ENCODE results near the gene HNRNPR.
"Not testable (repeated sequence)": the region's sequence is repeated elsewhere in the genome, so short reads cannot be mapped to it uniquely, and the experiment has no call there.

Gene HNRNPR

GRCh38 chr1:23286401-23286800 is 57.7 kb downstream of the HNRNPR start:
- Histone ChIP-seq H3K36me3 (ENCODE audit: control insufficient read depth, insufficient read depth, low read length) (peaks cover 17% of the 10 kb centered on the region), H3K27ac (ENCODE audit: insufficient read depth, low read depth, low read length, poor library complexity, severe bottlenecking) (no peak overlapping the region), H3K9me3 (ENCODE audit: control insufficient read depth, low read length) (no peaks in the 10 kb centered on the region), H3K27me3 (ENCODE audit: control insufficient read depth, insufficient read depth, low read length, poor library complexity, severe bottlenecking) (no peaks in the 10 kb centered on the region), H3K4me3 (ENCODE audit: insufficient read depth, low read depth, low read length) (no peak overlapping the region), H3K4me1 (ENCODE audit: control insufficient read depth, insufficient read depth, low read length) (no peaks in the 10 kb centered on the region)
- WGBS, 2 experiments: 84 to 97% methylated on average over 1 of the region's 1 CpG

DNA sequence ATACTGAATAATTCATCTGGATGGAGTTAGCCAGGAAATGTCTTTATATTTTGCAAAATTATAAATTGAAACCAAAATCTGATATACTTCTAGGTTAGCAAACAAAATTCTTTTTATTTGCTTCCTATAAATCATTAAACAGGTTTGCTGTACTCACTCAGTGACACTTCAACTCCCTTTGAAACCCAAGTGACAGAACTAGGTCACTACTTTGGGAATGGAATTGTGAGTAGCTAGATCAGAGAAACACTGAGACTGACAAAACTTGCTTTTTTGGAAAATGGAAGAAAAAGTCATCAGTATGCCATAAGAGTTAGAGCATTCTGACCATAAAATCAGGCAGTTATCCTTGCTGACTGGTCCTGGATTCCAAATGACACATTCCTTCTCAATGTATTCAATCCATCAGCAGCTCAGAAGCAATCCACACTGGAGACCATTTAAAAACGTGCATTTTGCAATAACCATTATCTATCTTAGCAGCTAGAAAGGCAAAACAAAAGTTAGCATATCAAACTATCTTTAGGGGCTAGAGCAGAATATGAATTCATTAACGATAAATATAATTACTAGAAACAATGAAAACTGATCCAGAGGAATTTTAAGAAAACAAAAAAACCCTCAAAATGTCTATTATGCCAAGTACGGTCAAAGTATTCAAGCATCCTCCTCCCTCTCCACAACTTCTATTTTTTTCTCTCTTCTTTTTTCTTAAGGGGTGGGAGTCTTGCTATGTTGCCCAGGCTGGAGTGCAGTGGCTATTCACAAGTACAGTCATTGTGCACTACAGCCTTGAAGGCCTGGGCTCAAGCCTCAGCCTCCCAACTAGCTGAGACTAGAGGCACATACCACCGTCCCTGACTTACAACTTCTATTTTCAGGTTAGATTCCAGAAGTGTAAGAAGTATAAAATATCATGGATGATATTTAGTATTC is 60.1 kb downstream of the HNRNPR start:
- H3K4me1 ChIP-seq (ENCODE audit: control insufficient read depth, insufficient read depth, low read length): no peaks in the 10 kb centered on the region
- H3K27ac ChIP-seq (ENCODE audit: insufficient read depth, low read depth, low read length, poor library complexity, severe bottlenecking): no peak overlapping the region
- H3K27me3 ChIP-seq (ENCODE audit: control insufficient read depth, insufficient read depth, low read length, poor library complexity, severe bottlenecking): no peaks in the 10 kb centered on the region
- WGBS, 2 experiments: 100% methylated on average over 2 to 4 of the region's 4 CpGs
- peaks cover 19% of the 10 kb centered on the region for H3K36me3 ChIP-seq (ENCODE audit: control insufficient read depth, insufficient read depth, low read length)
- H3K4me3 ChIP-seq (ENCODE audit: insufficient read depth, low read depth, low read length): no peak overlapping the region
- no peaks in the 10 kb centered on the region for H3K9me3 ChIP-seq (ENCODE audit: control insufficient read depth, low read length)

- Histone ChIP-seq H3K27ac (ENCODE audit: insufficient read depth, low read depth, low read length, poor library complexity, severe bottlenecking) (no peak overlapping the region), H3K36me3 (ENCODE audit: control insufficient read depth, insufficient read depth, low read length) (peaks cover 19% of the 10 kb centered on the region), H3K9me3 (ENCODE audit: control insufficient read depth, low read length) (no peaks in the 10 kb centered on the region), H3K27me3 (ENCODE audit: control insufficient read depth, insufficient read depth, low read length, poor library complexity, severe bottlenecking) (no peaks in the 10 kb centered on the region), H3K4me1 (ENCODE audit: control insufficient read depth, insufficient read depth, low read length) (no peaks in the 10 kb centered on the region), H3K4me3 (ENCODE audit: insufficient read depth, low read depth, low read length) (no peak overlapping the region)
- 94 to 98% methylated on average over 5 of the region's 5 CpGs for WGBS, 2 experiments
Measured at GRCh38 chr1:23282957-23283356, 61.1 kb downstream of the HNRNPR start.

DNA sequence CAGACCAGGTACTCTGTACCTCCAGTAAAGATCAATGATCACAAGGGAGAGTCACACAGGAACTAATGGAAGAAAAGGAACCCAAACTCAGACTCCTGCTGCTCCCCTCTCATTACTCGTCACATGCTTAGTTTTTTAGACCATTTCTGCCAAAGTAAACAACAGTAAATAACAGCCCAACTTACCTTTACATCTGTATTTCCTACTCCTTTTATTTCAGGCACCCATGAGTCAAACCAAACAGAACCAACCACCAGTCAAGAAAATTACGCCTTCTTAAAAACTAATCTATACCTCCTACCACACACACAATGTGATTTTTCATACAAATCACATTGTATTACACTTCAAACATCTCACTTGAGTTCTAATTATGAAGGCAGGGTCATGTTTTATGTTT is 65.4 kb downstream of the HNRNPR start:
- Histone ChIP-seq H3K36me3 (ENCODE audit: control insufficient read depth, insufficient read depth, low read length) (peaks cover 16% of the 10 kb centered on the region), H3K4me3 (ENCODE audit: insufficient read depth, low read depth, low read length) (no peak overlapping the region), H3K27me3 (ENCODE audit: control insufficient read depth, insufficient read depth, low read length, poor library complexity, severe bottlenecking) (no peaks in the 10 kb centered on the region), H3K9me3 (ENCODE audit: control insufficient read depth, low read length) (no peaks in the 10 kb centered on the region), H3K27ac (ENCODE audit: insufficient read depth, low read depth, low read length, poor library complexity, severe bottlenecking) (no peak overlapping the region), H3K4me1 (ENCODE audit: control insufficient read depth, insufficient read depth, low read length) (no peaks in the 10 kb centered on the region)
- WGBS, 2 experiments: 87 to 92% methylated on average over 2 of the region's 2 CpGs

GRCh38 chr1:23276531-23276930 is 67.6 kb downstream of the HNRNPR start:
- 82 to 86% methylated on average over 2 of the region's 2 CpGs for WGBS, 2 experiments
- H3K9me3 ChIP-seq (ENCODE audit: control insufficient read depth, low read length): no peaks in the 10 kb centered on the region
- H3K27ac ChIP-seq (ENCODE audit: insufficient read depth, low read depth, low read length, poor library complexity, severe bottlenecking): no peak overlapping the region
- H3K27me3 ChIP-seq (ENCODE audit: control insufficient read depth, insufficient read depth, low read length, poor library complexity, severe bottlenecking): no peaks in the 10 kb centered on the region
- no peak overlapping the region for H3K4me3 ChIP-seq (ENCODE audit: insufficient read depth, low read depth, low read length)
- no peaks in the 10 kb centered on the region for H3K4me1 ChIP-seq (ENCODE audit: control insufficient read depth, insufficient read depth, low read length)
- H3K36me3 ChIP-seq (ENCODE audit: control insufficient read depth, insufficient read depth, low read length): peaks cover 3% of the 10 kb centered on the region

DNA sequence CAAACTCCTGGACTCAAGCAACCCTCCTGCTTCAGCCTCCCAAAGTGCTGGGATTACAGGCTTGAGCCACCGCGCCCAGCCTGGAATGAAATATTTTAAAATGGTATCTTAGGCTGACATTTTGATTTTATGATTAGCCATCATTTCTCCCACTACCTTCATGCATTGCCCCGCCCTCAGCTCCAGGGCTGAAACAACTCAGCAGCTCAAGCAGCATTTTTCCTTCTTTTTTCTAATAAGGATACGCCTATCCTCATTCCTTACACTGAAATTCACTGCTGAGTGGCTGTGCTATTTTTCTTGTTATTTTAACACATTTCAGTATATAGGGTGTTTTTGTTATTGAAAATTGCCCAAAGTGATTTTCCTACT is 70.0 kb downstream of the HNRNPR start:
- H3K4me3 ChIP-seq (ENCODE audit: insufficient read depth, low read depth, low read length): no peak overlapping the region
- H3K27ac ChIP-seq (ENCODE audit: insufficient read depth, low read depth, low read length, poor library complexity, severe bottlenecking): no peak overlapping the region
- no peaks in the 10 kb centered on the region for H3K9me3 ChIP-seq (ENCODE audit: control insufficient read depth, low read length)
- no peaks in the 10 kb centered on the region for H3K4me1 ChIP-seq (ENCODE audit: control insufficient read depth, insufficient read depth, low read length)
- no peaks in the 10 kb centered on the region for H3K36me3 ChIP-seq (ENCODE audit: control insufficient read depth, insufficient read depth, low read length)
- H3K27me3 ChIP-seq (ENCODE audit: control insufficient read depth, insufficient read depth, low read length, poor library complexity, severe bottlenecking): no peaks in the 10 kb centered on the region
- WGBS, 2 experiments: 91 to 93% methylated on average over 3 to 4 of the region's 4 CpGs

DNA sequence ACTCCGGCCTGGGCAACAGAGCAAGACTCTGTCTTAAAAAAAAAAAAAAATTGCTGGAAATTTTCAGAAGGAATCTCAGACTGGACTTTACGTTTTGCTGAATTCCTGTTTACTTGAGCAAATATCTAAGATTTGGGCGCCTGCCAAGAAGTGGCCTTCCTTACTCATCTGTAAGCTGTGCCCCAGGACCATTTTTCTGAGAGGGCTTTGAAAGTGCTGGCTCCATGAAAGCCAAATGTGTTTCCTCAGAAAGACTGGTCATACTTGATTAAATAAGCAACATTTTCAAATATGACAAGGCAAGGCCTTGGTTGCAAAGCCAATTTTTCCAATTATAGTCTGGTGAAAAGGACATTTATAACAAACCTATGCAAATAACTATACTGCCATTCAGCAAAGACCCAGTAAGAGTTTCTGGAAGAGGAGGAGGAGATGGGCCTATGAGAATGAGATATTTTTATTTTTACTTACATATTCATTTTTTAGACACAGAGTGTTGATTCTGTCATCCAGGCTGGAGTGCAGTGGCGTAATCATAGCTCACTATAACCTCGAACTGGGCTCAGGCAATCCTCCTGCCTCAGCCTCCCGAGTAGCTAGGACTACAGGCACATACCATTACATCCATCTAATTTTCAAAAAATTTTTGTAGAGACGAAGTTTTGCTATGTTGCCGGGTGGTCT is 70.5 kb downstream of the HNRNPR start:
- Histone ChIP-seq H3K4me1 (ENCODE audit: control insufficient read depth, insufficient read depth, low read length) (no peaks in the 10 kb centered on the region), H3K27me3 (ENCODE audit: control insufficient read depth, insufficient read depth, low read length, poor library complexity, severe bottlenecking) (no peaks in the 10 kb centered on the region), H3K4me3 (ENCODE audit: insufficient read depth, low read depth, low read length) (no peak overlapping the region), H3K27ac (ENCODE audit: insufficient read depth, low read depth, low read length, poor library complexity, severe bottlenecking) (no peak overlapping the region), H3K9me3 (ENCODE audit: control insufficient read depth, low read length) (no peaks in the 10 kb centered on the region), H3K36me3 (ENCODE audit: control insufficient read depth, insufficient read depth, low read length) (no peaks in the 10 kb centered on the region)
- 94% methylated on average over 8 of the region's 8 CpGs for WGBS, 2 experiments

DNA sequence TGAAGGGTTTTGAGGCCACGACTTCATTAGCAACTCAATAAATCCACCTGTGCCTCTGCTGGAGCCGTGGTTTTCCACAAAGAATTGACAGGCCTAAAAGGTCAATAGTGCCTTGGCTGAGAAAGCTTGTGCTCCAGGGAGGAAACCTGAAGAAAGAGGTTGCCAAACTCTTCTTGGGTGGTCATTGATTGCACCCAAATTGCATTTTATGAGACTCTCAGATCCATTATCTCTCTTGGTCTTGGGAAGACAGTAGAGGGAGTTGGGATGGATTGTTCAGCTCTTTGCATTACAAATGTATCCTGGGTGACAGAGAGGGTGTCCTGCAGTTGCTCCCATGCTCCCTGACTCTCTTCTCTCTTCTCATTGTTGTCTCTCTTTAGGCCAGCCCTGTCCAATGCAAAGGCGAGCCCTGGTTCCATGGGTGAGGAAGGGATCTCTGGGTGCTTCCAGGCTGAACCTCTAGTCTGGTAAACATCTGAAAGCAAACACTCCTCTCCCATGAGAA is 80.7 kb downstream of the HNRNPR start:
- Histone ChIP-seq H3K4me3 (ENCODE audit: insufficient read depth, low read depth, low read length) (no peak overlapping the region), H3K4me1 (ENCODE audit: control insufficient read depth, insufficient read depth, low read length) (peaks cover 15% of the 10 kb centered on the region), H3K36me3 (ENCODE audit: control insufficient read depth, insufficient read depth, low read length) (no peaks in the 10 kb centered on the region), H3K27ac (ENCODE audit: insufficient read depth, low read depth, low read length, poor library complexity, severe bottlenecking) (no peak overlapping the region), H3K27me3 (ENCODE audit: control insufficient read depth, insufficient read depth, low read length, poor library complexity, severe bottlenecking) (no peaks in the 10 kb centered on the region), H3K9me3 (ENCODE audit: control insufficient read depth, low read length) (no peaks in the 10 kb centered on the region)
- WGBS, 2 experiments: 0 to 1% methylated on average over 3 of the region's 3 CpGs

GRCh38 chr1:23258082-23258481 is 86.0 kb downstream of the HNRNPR start:
- 79 to 80% methylated on average over 1 of the region's 2 CpGs for WGBS, 2 experiments
- not testable (repeated sequence) for H3K27ac ChIP-seq (ENCODE audit: insufficient read depth, low read depth, low read length, poor library complexity, severe bottlenecking); H3K4me1 ChIP-seq (ENCODE audit: control insufficient read depth, insufficient read depth, low read length); H3K27me3 ChIP-seq (ENCODE audit: control insufficient read depth, insufficient read depth, low read length, poor library complexity, severe bottlenecking); H3K36me3 ChIP-seq (ENCODE audit: control insufficient read depth, insufficient read depth, low read length); H3K9me3 ChIP-seq (ENCODE audit: control insufficient read depth, low read length); H3K4me3 ChIP-seq (ENCODE audit: insufficient read depth, low read depth, low read length)

DNA sequence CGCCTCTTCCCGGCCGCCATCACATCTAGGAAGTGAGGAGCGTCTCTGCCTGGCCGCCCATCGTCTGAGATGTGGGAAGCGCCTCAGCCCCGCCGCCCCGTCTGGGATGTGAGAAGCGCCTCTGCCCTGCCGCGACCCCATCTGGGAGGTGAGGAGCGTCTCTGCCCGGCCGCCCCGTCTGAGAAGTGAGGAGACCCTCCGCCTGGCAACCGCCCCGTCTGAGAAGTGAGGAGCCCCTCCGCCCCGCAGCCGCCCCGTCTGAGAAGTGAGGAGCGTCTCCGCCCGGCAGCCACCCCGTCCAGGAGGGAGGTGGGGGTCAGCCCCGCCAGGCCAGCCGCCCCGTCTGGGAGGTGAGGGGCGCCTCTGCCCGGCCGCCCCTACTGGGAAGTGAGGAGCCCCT is 86.7 kb downstream of the HNRNPR start:
- not testable (repeated sequence) for H3K36me3 ChIP-seq (ENCODE audit: control insufficient read depth, insufficient read depth, low read length); H3K27ac ChIP-seq (ENCODE audit: insufficient read depth, low read depth, low read length, poor library complexity, severe bottlenecking); H3K4me1 ChIP-seq (ENCODE audit: control insufficient read depth, insufficient read depth, low read length); H3K4me3 ChIP-seq (ENCODE audit: insufficient read depth, low read depth, low read length); H3K9me3 ChIP-seq (ENCODE audit: control insufficient read depth, low read length); H3K27me3 ChIP-seq (ENCODE audit: control insufficient read depth, insufficient read depth, low read length, poor library complexity, severe bottlenecking)
- 97% methylated on average over 32 to 34 of the region's 34 CpGs for WGBS, 2 experiments

Measured in ectodermal cell (in vitro differentiated cells).